Measurements from ENCODE around the gene ATF6.

The ATF6 gene

GRCh38 chr1:161972828-161973227 is 206.7 kb downstream of the ATF6 start:
- DNase-seq: no peak

GRCh38 chr1:161973924-161974845 is 208.1 kb downstream of the ATF6 start:
- no peak for DNase-seq

GRCh38 chr1:161978011-161978790 is 212.1 kb downstream of the ATF6 start:
- DNase-seq: no peak

GRCh38 chr1:161981126-161981525 is 215.0 kb downstream of the ATF6 start:
- DNase-seq: no peak

- DNase-seq: no peak
Observed at GRCh38 chr1:161981735-161982506, 215.8 kb downstream of the ATF6 start.

- DNase-seq: no peak
Observed at GRCh38 chr1:161982507-161982895, 216.4 kb downstream of the ATF6 start.

- no peak for DNase-seq
Observed at GRCh38 chr1:161982917-161983316, 216.8 kb downstream of the ATF6 start.

- no peak for DNase-seq
Observed at GRCh38 chr1:161983725-161984124, 217.6 kb downstream of the ATF6 start.

- no peak for DNase-seq
Observed at GRCh38 chr1:161985301-161985822, 219.2 kb downstream of the ATF6 start.

GRCh38 chr1:161986328-161986727 is 220.2 kb downstream of the ATF6 start:
- no peak for DNase-seq

- DNase-seq: no peak
Observed at GRCh38 chr1:161987303-161987702, 221.2 kb downstream of the ATF6 start.

GRCh38 chr1:161987872-161988271 is 221.8 kb downstream of the ATF6 start:
- no peak for DNase-seq

- no peak for DNase-seq
Observed at GRCh38 chr1:161988413-161988812, 222.3 kb downstream of the ATF6 start.

- no peak for DNase-seq
Observed at GRCh38 chr1:161989108-161989507, 223.0 kb downstream of the ATF6 start.

GRCh38 chr1:161989786-161990185 is 223.7 kb downstream of the ATF6 start:
- no peak for DNase-seq

GRCh38 chr1:161993576-161993975 is 227.5 kb downstream of the ATF6 start:
- no peak for DNase-seq

- DNase-seq: no peak
Observed at GRCh38 chr1:161994175-161994668, 228.1 kb downstream of the ATF6 start.

GRCh38 chr1:161997152-161997551 is 231.0 kb downstream of the ATF6 start:
- DNase-seq: no peak

GRCh38 chr1:161998811-161999210 is 232.7 kb downstream of the ATF6 start:
- DNase-seq: no peak

GRCh38 chr1:161999301-162000052 is 233.4 kb downstream of the ATF6 start:
- no peak for DNase-seq

- no peak for DNase-seq
Observed at GRCh38 chr1:162000053-162000420, 233.9 kb downstream of the ATF6 start.
